HuH-7 (cell line): Measurements from ENCODE around the gene FKBP1B.
"Not testable (repeated sequence)": the region's sequence is repeated elsewhere in the genome, so short reads cannot be mapped to it uniquely, and the experiment has no call there.

ENCODE experiments used
- DNase-seq: peaks from one replicate; pipeline ENCODE4 v3.0.0; 2011; ENCODE audit warnings: low spot score

FKBP1B gene

GRCh38 chr2:24049485-24050021 is at the start of gene FKBP1B:
Gene FKBP1B (plus strand): TSS chr2:24049741. CDS start chr2:24049850, 109 bp downstream.
- peak; percentile 68 for DNase-seq

- DNase-seq: no peak
Measured at GRCh38 chr2:24007693-24008092, 41.8 kb upstream of the FKBP1B start.

DNA sequence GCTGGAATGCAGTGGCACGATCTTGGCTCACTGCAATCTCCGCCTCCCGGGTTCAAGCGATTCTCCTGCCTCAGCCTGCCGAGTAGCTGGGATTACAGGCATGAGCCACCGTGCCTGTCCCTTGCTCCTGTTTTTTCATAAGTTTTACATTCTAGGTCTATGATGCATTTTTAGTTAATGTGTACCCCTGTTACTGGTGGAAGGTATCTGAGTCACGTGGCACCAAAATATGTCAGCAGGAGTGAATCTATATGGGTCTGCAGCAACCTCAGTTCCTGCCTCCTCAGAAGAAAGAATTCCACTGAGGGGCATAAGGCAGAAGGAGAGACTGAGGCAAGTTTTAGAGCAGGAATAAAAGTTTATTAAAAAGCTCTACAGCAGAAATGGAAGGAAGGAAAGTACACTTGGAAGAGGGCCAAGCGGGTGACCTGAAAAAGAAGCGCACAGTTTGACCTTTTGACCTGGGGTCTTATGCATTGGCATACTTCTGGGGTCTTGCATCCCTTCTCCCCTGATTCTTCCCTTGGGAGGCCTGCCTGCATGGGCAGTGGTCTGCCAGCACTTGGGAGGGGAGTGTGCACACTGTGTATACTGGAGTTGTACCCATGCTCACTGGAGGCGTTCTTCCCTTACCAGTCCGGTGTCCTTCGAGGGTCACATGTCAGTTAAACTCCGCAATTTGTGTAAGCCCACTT is 40.7 kb upstream of the FKBP1B start:
- no peak for DNase-seq

DNA sequence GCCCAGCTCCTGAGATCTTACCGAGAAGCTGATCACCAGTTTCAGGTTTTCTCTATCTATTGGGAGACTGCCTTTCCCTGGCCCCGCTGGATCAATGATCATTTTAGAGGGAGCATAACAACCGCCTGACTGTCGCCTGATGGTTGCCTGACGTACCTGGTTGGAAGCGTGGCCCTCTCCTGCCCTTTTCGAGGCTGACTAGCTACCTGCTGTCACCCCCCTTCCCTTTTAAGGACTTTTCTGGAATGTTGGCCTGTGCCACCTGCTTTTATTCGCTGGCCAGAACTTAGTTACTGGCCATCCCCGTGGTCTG is 40.2 kb upstream of the FKBP1B start:
- no peak for DNase-seq

DNA sequence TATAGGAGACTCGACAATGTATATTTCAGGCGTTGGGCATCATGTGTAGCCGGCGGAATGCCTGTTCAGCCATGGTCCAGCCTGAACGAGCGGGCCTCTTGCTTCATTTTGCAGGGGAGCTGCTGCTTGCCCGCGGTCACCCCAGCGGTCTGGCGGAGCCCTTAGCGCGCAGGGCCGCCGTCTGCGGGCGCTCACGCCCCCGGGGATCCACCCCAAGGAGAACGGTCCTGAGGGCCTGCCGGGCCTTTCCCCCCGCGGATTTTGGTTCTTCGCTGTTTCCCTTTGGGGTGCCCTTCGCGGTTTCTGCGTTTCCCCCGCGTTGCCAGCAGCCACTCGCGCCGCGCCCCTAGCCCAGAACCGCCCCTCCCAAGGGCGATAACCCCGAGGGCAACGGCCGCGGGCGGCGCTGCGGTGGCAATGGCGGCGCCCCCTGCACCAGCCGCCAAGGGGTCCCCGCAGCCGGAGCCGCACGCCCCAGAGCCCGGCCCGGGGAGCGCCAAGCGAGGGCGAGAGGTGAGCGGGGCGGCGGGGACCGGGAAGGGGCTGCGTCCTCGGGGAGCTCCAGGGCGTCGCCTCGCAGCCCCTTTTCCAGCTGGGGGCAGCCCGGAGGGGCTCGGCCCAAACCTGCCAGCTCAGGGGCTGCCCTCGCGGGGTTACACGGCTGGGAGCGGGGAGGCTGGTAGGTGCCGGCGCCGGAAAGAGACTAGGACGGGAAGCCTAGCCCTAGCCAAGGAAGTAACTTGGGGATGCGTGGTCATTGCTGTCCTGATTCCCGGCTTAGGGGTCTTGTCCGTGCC is 39.7 kb upstream of the FKBP1B start, which contains the start of gene MFSD2B:
Gene MFSD2B (plus strand): TSS at position 406 of the 797 bp plus-strand sequence. CDS start 12 bp downstream, at position 418.
- no peak for DNase-seq

DNA sequence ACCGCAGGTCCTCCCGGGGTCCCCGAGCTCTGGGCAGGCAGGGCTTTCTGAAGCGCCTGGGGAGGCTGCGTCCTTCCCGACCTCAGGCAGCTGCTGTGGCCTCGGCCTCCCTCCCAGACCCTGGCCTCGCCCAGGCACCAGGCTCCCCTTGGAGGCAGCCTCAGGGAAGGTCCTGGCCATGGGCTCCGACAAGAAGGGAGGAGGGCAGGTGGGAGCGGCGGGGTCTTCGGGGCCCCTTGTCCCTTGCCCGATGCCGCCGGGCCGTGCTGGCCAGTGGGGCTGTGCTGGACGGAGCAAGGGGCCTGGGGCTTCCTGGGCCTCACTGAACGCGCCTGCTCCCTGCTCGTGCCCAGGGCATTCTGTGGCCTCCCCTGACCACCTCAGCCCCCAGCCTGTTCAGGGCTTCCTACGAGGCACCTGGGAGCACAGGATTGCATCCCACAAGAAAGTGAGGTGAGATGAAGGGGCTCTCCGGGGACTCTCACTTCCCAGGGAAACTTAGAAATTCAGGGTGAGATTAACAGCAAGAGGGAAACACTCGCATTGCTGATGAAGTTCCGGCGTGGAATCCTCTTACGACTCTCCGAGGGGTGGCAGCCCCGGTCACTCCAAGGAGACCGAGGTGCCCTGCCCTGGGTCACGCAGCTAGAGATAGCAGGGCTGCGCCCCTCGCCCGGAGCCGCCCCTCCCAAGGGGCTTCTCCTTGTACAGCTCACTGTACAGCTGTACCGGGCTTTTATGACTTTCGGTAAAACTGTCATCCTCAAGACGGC is 38.9 kb upstream of the FKBP1B start:
- DNase-seq: no peak

- no peak for DNase-seq
Measured at GRCh38 chr2:24011250-24012104, 38.1 kb upstream of the FKBP1B start.

- no peak for DNase-seq
Measured at GRCh38 chr2:24012521-24013188, 36.9 kb upstream of the FKBP1B start.

DNA sequence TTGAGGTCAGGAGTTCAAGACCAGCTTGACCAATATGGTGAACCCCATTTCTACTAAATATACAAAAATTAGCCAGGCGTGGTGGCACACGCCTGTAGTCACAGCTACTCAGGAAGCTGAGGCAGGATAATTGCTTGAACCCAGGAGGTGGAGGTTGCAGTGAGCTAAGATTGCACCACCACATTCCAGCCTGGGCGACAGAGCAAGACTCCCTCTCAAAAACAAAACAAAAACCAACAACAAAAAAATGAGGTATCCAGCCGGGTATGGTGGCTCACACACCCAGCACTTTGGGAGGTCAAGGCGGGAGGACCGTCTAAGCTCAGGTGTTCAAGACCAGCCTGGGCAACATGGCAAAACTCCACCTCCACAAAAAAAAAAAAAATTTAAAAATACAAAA is 34.6 kb upstream of the FKBP1B start:
- not testable (repeated sequence) for DNase-seq

DNA sequence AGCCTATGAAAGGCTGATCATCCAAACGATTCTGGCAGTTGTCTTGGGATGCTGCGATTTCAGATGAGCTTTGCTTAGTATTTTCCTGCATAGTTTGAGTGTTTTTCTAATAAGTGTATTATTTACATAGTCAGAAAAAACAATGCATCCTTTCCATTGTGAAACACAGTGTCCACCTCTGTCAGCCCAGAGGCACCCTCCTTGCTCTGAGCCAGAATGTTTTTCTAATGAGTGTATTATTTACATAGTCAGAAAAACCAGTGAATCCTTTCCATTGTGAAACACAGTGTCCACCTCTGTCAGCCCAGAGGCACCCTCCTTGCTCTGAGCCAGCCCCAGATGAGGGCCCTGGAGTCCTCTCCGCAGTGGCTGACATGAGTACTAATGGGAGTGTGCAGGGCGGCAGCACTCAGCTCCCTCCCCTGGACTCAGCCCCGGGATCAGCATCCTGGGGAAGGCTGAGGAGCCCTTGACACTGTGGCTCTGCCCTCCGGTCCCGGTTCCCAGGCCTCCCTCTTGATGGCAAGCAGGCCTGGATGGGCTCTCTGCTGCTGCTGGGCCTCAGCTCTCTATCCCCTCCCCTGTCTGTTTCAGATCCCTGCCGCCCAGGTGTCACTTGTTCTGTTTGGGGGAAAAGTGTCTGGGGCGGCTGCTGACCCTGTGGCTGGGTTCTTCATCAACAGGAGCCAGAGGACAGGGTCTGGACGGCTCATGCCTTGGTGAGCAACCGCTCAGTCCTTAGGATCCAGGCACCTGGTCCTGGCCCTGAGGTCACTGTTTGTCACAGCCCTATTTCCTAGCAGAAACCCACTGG is 33.8 kb upstream of the FKBP1B start:
- DNase-seq: peak; percentile 55

DNA sequence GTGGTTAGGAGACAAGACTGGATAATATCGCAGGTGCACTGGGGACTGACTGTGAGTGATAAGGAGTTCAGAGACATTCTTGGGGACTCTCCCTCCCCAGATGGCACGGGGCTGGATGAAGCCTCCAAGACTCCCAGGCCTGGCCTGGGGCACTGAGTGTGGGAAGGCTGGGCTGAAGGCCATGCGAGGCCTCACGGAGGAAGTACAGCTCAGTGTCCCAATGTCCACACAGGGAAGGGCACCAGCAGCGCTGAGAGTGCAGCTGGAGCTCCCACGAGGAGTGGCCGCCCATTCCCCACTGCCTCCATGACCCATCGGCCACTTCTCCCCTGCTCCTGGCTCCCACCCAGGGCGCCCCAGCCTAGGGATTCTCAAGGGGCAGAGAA is 33.2 kb upstream of the FKBP1B start:
- DNase-seq: no peak

- no peak for DNase-seq
Measured at GRCh38 chr2:24016853-24017703, 32.5 kb upstream of the FKBP1B start.

- DNase-seq: no peak
Measured at GRCh38 chr2:24017711-24018110, 31.8 kb upstream of the FKBP1B start.

DNA sequence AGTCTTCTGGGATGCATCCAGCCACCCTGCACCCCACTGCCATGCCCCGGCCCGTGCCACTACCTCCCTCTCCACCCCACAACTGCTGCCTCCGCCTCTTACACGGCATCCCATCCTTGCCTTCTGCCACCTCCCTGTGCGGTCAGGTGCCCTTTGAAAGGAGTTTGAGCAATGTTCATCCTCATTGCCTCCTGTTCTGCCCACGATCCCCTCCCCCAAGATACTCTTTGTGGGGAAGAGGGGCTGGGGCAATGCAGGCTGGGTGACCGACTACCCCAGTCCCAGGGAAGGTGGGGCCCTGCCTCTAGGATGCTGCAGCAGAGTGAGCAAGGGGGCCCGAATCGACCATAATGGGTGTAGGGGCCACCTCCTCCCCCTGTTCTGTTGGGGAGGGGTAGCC is 31.3 kb upstream of the FKBP1B start:
- DNase-seq: no peak

DNA sequence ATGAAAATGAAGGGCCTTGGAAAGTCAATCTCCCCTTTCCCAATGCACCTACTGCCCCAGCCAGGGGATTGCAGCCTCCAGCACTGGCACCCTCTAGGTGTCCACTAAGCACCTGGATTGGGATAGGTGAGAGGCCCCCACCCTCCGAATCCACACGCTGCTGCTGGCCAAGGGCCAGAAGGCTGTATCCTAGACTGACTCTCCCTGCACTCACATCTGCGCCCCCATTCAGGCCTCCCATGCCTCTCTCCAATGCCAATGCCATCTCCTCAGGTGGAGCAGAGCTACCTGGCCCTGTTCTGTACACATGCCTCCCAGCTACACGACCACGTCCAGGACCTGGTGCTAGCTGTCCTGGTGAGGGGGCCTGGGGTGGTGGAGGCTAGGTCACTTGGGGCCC is 29.8 kb upstream of the FKBP1B start:
- DNase-seq: no peak

GRCh38 chr2:24020244-24020643 is 29.3 kb upstream of the FKBP1B start:
- no peak for DNase-seq

DNA sequence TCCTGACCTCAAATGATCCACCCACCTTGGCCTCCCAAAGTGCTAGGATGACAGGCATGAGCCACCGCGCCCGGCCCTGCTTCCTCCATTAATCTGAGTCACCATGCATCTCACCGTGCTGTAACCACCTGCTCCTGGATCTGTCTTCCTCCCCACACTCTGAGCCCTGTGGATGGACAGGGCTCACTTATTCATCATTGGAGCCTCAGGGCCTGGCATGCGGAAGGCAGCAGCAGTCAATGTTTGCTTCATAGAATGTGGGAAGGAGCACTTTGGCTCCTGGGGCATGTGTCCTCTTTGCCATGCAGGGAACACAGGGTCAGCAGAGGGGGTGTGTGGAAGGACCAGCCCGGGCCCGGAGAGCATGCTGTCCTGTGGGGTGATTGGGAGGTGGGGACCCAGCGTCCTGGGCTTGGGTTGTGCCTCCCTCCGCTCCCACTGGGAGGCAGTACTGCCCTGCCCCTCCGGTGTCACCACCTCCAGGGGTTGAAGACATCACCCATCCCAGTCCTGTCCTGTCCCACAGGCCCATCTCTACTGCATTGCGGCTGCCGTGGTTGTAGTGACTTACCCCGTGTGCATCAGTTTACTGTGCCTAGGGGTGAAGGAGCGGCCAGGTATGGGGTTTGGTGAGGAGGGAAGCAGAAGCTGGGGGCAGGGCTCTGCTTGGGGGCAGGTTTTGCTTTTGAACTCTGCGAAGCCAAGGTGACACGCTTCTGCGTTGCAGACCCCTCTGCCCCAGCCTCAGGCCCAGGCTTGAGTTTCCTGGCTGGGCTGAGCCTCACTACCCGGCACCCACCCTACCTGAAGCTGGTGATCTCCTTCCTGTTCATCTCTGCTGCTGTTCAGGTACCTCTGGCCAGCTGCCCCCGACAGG is 28.2 kb upstream of the FKBP1B start:
- peak; percentile 84 for DNase-seq

DNA sequence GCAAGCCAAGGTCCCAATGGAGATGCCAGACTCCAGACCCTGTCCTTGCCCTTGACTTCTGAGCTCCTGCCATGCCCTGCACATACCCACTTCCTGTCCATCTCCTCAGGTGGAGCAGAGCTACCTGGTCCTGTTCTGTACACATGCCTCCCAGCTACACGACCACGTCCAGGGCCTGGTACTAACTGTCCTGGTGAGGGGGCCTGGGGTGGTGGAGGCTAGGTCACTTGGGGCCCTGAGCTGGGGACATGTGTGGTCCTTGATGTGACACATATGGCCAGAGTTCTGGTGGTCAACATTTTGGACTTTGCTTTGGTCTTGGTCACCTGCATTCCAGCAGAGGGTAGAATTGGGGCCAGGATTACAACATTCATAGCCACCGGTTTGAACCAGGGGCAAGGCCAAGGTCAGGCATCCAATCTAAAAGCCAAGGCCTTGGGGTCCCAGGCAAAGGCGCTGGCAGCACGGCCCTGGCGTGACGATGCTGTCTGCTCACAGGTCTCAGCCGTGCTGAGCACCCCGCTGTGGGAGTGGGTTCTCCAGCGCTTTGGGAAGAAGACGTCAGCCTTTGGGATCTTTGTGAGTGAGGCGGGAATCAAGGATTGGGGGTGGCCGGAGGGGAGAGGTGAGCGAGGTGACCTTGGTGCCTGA is 27.1 kb upstream of the FKBP1B start:
- DNase-seq: no peak
